ENCODE measurements around the gene PATL1.
"Not testable (repeated sequence)": the region's sequence is repeated elsewhere in the genome, so short reads cannot be mapped to it uniquely, and the experiment has no call there.

Gene PATL1

GRCh38 chr11:59706518-59707285 lies 37.9 kb upstream of the PATL1 start:
- no peak for TF ChIP-seq POLR2AphosphoS5 (IDR thresholded peaks at IDR 0.05; ENCODE audit: low read depth)
- Histone ChIP-seq H3K27ac (replicated peaks) (no peak overlapping the region), H3K27me3 (ENCODE audit: insufficient read depth, poor library complexity, severe bottlenecking) (no peaks in the 10 kb centered on the region), H3K4me3 (replicated peaks; ENCODE audit: insufficient read depth, low read length) (no peak overlapping the region)
- no peak for DNase-seq (ENCODE audit: low read depth in 1 of 2, low spot score in 1 of 2)

GRCh38 chr11:59705294-59705693 lies 36.5 kb upstream of the PATL1 start:
- no peak overlapping the region for H3K27ac ChIP-seq (replicated peaks)
- TF ChIP-seq SPI1 (IDR thresholded peaks at IDR 0.05; ENCODE audit: borderline replicate concordance, low read depth) (no peak), CTCF (IDR thresholded peaks at IDR 0.05; ENCODE audit: insufficient read depth, low read length) (no peak), POLR2AphosphoS5 (IDR thresholded peaks at IDR 0.05; ENCODE audit: low read depth) (no peak), GABPA (IDR thresholded peaks at IDR 0.05; ENCODE audit: low read depth) (no peak)
- TF ChIP-seq, protein P1, sequence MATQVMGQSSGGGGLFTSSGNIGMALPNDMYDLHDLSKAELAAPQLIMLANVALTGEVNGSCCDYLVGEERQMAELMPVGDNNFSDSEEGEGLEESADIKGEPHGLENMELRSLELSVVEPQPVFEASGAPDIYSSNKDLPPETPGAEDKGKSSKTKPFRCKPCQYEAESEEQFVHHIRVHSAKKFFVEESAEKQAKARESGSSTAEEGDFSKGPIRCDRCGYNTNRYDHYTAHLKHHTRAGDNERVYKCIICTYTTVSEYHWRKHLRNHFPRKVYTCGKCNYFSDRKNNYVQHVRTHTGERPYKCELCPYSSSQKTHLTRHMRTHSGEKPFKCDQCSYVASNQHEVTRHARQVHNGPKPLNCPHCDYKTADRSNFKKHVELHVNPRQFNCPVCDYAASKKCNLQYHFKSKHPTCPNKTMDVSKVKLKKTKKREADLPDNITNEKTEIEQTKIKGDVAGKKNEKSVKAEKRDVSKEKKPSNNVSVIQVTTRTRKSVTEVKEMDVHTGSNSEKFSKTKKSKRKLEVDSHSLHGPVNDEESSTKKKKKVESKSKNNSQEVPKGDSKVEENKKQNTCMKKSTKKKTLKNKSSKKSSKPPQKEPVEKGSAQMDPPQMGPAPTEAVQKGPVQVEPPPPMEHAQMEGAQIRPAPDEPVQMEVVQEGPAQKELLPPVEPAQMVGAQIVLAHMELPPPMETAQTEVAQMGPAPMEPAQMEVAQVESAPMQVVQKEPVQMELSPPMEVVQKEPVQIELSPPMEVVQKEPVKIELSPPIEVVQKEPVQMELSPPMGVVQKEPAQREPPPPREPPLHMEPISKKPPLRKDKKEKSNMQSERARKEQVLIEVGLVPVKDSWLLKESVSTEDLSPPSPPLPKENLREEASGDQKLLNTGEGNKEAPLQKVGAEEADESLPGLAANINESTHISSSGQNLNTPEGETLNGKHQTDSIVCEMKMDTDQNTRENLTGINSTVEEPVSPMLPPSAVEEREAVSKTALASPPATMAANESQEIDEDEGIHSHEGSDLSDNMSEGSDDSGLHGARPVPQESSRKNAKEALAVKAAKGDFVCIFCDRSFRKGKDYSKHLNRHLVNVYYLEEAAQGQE (IDR thresholded peaks at IDR 0.05; ENCODE audit: insufficient replicate concordance, low read depth) = no peak
- DNase-seq (ENCODE audit: low read depth in 1 of 2, low spot score in 1 of 2) = no peak
- no peaks in the 10 kb centered on the region for H3K27me3 ChIP-seq (ENCODE audit: insufficient read depth, poor library complexity, severe bottlenecking)
- H3K4me3 ChIP-seq (replicated peaks; ENCODE audit: insufficient read depth, low read length) = no peak overlapping the region

GRCh38 chr11:59703515-59703914 lies 34.7 kb upstream of the PATL1 start:
- H3K4me3 ChIP-seq (replicated peaks; ENCODE audit: insufficient read depth, low read length); H3K27me3 ChIP-seq (ENCODE audit: insufficient read depth, poor library complexity, severe bottlenecking); DNase-seq (ENCODE audit: low read depth in 1 of 2, low spot score in 1 of 2); H3K27ac ChIP-seq (replicated peaks): not testable (repeated sequence)

DNA sequence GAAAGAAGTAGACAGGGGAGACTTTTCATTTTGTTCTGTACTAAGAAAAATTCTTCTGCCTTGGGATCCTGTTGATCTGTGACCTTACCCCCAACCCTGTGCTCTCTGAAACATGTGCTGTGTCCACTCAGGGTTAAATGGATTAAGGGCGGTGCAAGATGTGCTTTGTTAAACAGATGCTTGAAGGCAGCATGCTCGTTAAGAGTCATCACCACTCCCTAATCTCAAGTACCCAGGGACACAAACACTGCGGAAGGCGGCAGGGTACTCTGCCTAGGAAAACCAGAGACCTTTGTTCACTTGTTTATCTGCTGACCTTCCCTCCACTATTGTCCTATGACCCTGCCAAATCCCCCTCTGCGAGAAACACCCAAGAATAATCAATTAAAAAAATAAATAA lies 31.3 kb upstream of the PATL1 start:
- H3K27ac ChIP-seq (replicated peaks); H3K4me3 ChIP-seq (replicated peaks; ENCODE audit: insufficient read depth, low read length); DNase-seq (ENCODE audit: low read depth in 1 of 2, low spot score in 1 of 2); H3K27me3 ChIP-seq (ENCODE audit: insufficient read depth, poor library complexity, severe bottlenecking): not testable (repeated sequence)

DNA sequence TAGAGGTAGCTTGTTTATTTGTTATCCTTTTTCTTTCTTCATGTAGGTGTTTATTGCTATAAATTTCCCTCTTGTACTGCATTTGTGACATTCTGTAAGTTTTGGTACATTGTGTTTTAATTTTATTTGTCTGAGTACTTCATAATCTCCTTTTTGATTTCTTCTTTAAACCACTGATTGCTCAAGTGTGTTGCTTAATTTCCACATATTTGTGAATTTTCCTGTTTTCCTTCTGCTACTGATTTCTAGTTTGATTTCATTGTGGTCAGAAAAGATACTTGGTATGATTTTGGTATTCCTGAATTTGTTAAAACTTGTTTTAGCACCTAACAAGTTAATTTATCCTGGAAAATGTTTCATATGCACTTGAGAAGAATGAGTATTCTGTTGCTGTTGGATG lies 29.7 kb upstream of the PATL1 start:
- TF ChIP-seq SPI1 (IDR thresholded peaks at IDR 0.05; ENCODE audit: borderline replicate concordance, low read depth) (no peak), CTCF (IDR thresholded peaks at IDR 0.05; ENCODE audit: insufficient read depth, low read length) (no peak), POLR2AphosphoS5 (IDR thresholded peaks at IDR 0.05; ENCODE audit: low read depth) (no peak), GABPA (IDR thresholded peaks at IDR 0.05; ENCODE audit: low read depth) (no peak)
- TF ChIP-seq, protein P1 (IDR thresholded peaks at IDR 0.05; ENCODE audit: insufficient replicate concordance, low read depth) = no peak
- no peak overlapping the region for H3K4me3 ChIP-seq (replicated peaks; ENCODE audit: insufficient read depth, low read length)
- H3K27me3 ChIP-seq (ENCODE audit: insufficient read depth, poor library complexity, severe bottlenecking) = no peaks in the 10 kb centered on the region
- DNase-seq (ENCODE audit: low read depth in 1 of 2, low spot score in 1 of 2) = no peak
- H3K27ac ChIP-seq (replicated peaks) = no peak overlapping the region

All from HL-60 (cell line).